H1 (cell line): Measurements from ENCODE around the gene BAZ2B. TPM values are rescaled to one million over a fixed set of nuclear protein-coding genes. Genes with fewer than 3 reads are reported as not detected.

Experiments
- CTCF ChIA-PET: fragments of 300-600 bp; sonication (Branson Sonifier 250); formaldehyde crosslinking; loops from one replicate; lab custom pipeline; 2021; ENCODE audit not compliant: partially characterized antibody; lab: Charles Lee
- POLR2A ChIA-PET: fragments of 300-600 bp; sonication (Branson Sonifier 250); formaldehyde crosslinking; loops from one replicate; lab custom pipeline; 2021; ENCODE audit warnings: inconsistent platforms; ENCODE audit not compliant: partially characterized antibody; lab: Charles Lee
- DNase-seq, 2 experiments: peaks; one replicate each; pipeline versions ENCODE4 v3.0.0 to v3.0.0-alpha.2; 2010 to 2022; ENCODE audit warnings: low spot score in 2 of 2, low read depth in 1 of 2, mixed read lengths in 1 of 2
- FAIRE-seq: peaks from 2 replicates; lab custom pipeline; 2011; peaks lifted over from hg19 to GRCh38; lab: Jason Lieb, UNC
- H2AFZ ChIP-seq: 2 replicates; pipeline ENCODE4 v1.8.1; 2012; ENCODE audit warnings: low read length, inconsistent platforms
- H2AK5ac ChIP-seq: 2 replicates; pipeline ENCODE4 v1.6.1; 2013; ENCODE audit warnings: low read depth, low read length
- H2BK120ac ChIP-seq: replicated peaks from 2 replicates; pipeline ENCODE3; 2013; ENCODE audit warnings: low read depth, low read length, inconsistent platforms
- H2BK12ac ChIP-seq: 2 replicates; pipeline ENCODE4 v1.6.1; 2013; ENCODE audit warnings: low read depth, low read length
- H2BK15ac ChIP-seq: 2 replicates; pipeline ENCODE4 v1.6.1; 2013; ENCODE audit warnings: low read length
- H2BK20ac ChIP-seq: 2 replicates; pipeline ENCODE4 v1.6.1; 2013; ENCODE audit warnings: low read length
- H2BK5ac ChIP-seq: 2 replicates; pipeline ENCODE4 v1.6.1; 2013; ENCODE audit warnings: low read depth, low read length
- H3K14ac ChIP-seq: 2 replicates; pipeline ENCODE4 v1.6.1; 2013; ENCODE audit warnings: inconsistent platforms; ENCODE audit not compliant: insufficient read length
- H3K18ac ChIP-seq: 2 replicates; pipeline ENCODE4 v1.6.1; 2013; ENCODE audit warnings: low read length; ENCODE audit errors: extremely low read depth
- H3K23ac ChIP-seq: 2 replicates; pipeline ENCODE4 v1.6.1; 2013; ENCODE audit warnings: inconsistent platforms; ENCODE audit not compliant: insufficient read length
- H3K23me2 ChIP-seq: 2 replicates; pipeline ENCODE4 v1.6.1; 2013; ENCODE audit warnings: low read depth, low read length
- H3K27ac ChIP-seq: 2 replicates; pipeline ENCODE4 v1.6.1; 2011; ENCODE audit warnings: low read depth, low read length, inconsistent platforms
- H3K27me3 ChIP-seq, 4 experiments: replicated peaks in 1 of 4; 1 replicate in 1 of 4; 2 replicates in 3 of 4; pipeline versions ENCODE4 v1.6.1 to v1.8.1; 2011 to 2013; ENCODE audit warnings: low read length in 3 of 4, mild to moderate bottlenecking in 3 of 4, inconsistent platforms in 2 of 4, mixed read lengths in 2 of 4, moderate library complexity in 1 of 4; ENCODE audit not compliant: control insufficient read depth in 3 of 4, insufficient read depth in 3 of 4; ENCODE audit errors: extremely low read depth in 1 of 4
- H3K36me3 ChIP-seq, 4 experiments: 2 replicates each; pipeline versions ENCODE4 v1.6.1 to v1.8.1; 2011 to 2013; ENCODE audit warnings: mild to moderate bottlenecking in 4 of 4, low read length in 3 of 4, moderate library complexity in 2 of 4, control low read depth in 1 of 4, inconsistent platforms in 1 of 4; ENCODE audit not compliant: insufficient read depth in 4 of 4, control insufficient read depth in 2 of 4
- H3K4ac ChIP-seq: replicated peaks from 2 replicates; pipeline ENCODE3; 2013; ENCODE audit warnings: low read length, low read depth, mixed read lengths, inconsistent platforms; ENCODE audit not compliant: insufficient read length
- H3K4me1 ChIP-seq, 4 experiments: replicated peaks in 1 of 4; 1 replicate in 1 of 4; 2 replicates in 3 of 4; pipeline versions ENCODE4 v1.6.1 to v1.8.1; 2011 to 2013; ENCODE audit warnings: low read length in 3 of 4, inconsistent platforms in 2 of 4, mixed read lengths in 1 of 4; ENCODE audit not compliant: insufficient read depth in 4 of 4, control insufficient read depth in 3 of 4
- H3K4me2 ChIP-seq, 2 experiments: 2 replicates each; pipeline versions ENCODE4 v1.6.1 to v1.8.1; 2011 to 2013; ENCODE audit warnings: low read depth in 2 of 2, low read length in 2 of 2, control low read depth in 1 of 2, inconsistent platforms in 1 of 2, mild to moderate bottlenecking in 1 of 2; ENCODE audit not compliant: insufficient read depth in 1 of 2
- H3K4me3 ChIP-seq, 4 experiments: fragments of 200-600, 300-600 bp in 1 of 4; sonication (generic), shearing (Covaris generic), sonication (Bioruptor Twin) in 1 of 4; 2 replicates each; pipeline versions ENCODE4 v1.5.1 to v1.8.1; 2011 to 2016; ENCODE audit warnings: low read length in 4 of 4, low read depth in 3 of 4, control low read depth in 2 of 4, inconsistent platforms in 2 of 4, mild to moderate bottlenecking in 2 of 4, mixed read lengths in 1 of 4, moderate library complexity in 1 of 4; ENCODE audit not compliant: insufficient read depth in 2 of 4; ENCODE audit errors: extremely low read depth in 1 of 4
- H3K56ac ChIP-seq: replicated peaks from 2 replicates; pipeline ENCODE3; 2013; ENCODE audit warnings: low read depth, mild to moderate bottlenecking, mixed read lengths, low read length, inconsistent platforms; ENCODE audit not compliant: insufficient read length
- H3K79me1 ChIP-seq: 2 replicates; pipeline ENCODE4 v1.6.1; 2013; ENCODE audit warnings: low read depth, low read length, control low read depth
- H3K79me2 ChIP-seq, 2 experiments: 2 replicates each; pipeline versions ENCODE4 v1.6.1 to v1.8.1; 2012 to 2013; ENCODE audit warnings: low read length in 2 of 2, mild to moderate bottlenecking in 2 of 2, inconsistent platforms in 1 of 2; ENCODE audit not compliant: insufficient read depth in 2 of 2, control insufficient read depth in 1 of 2
- H3K9ac ChIP-seq, 4 experiments: replicated peaks in 1 of 4; 1 replicate in 1 of 4; 2 replicates in 3 of 4; pipeline versions ENCODE4 v1.6.1 to v1.8.1; 2011 to 2013; ENCODE audit warnings: low read depth in 3 of 4, low read length in 3 of 4, control low read depth in 2 of 4, mild to moderate bottlenecking in 2 of 4, moderate library complexity in 2 of 4, inconsistent platforms in 1 of 4; ENCODE audit errors: extremely low read depth in 1 of 4
- H3K9me3 ChIP-seq, 2 experiments: 2 replicates each; pipeline versions ENCODE4 v1.6.1 to v1.8.1; 2012 to 2013; ENCODE audit warnings: mild to moderate bottlenecking in 2 of 2, moderate library complexity in 2 of 2, control low read depth in 1 of 2, inconsistent platforms in 1 of 2, low read depth in 1 of 2, low read length in 1 of 2, mixed read lengths in 1 of 2; ENCODE audit not compliant: insufficient read depth in 2 of 2
- H4K20me1 ChIP-seq, 2 experiments: replicated peaks in 1 of 2; 2 replicates each; pipeline versions ENCODE3 to v1.8.1; 2011 to 2013; ENCODE audit warnings: inconsistent platforms in 2 of 2, low read length in 2 of 2, mild to moderate bottlenecking in 1 of 2; ENCODE audit not compliant: insufficient read depth in 2 of 2, control insufficient read depth in 1 of 2
- H4K5ac ChIP-seq: 2 replicates; pipeline ENCODE4 v1.6.1; 2013; ENCODE audit warnings: low read length, low read depth, mixed read lengths, inconsistent platforms; ENCODE audit not compliant: insufficient read length
- H4K8ac ChIP-seq: 2 replicates; pipeline ENCODE4 v1.8.0; 2013; ENCODE audit warnings: mild to moderate bottlenecking, moderate library complexity, low read length, inconsistent platforms; ENCODE audit not compliant: insufficient read depth; ENCODE audit errors: extremely low read depth
- H4K91ac ChIP-seq: replicated peaks from 2 replicates; pipeline ENCODE3; 2013; ENCODE audit warnings: low read length, mixed read lengths, inconsistent platforms; ENCODE audit not compliant: insufficient read length
- ATF2 ChIP-seq: IDR thresholded peaks from 2 replicates; pipeline ENCODE4 v1.6.1; 2012; ENCODE audit warnings: low read length, inconsistent platforms
- ATF3 ChIP-seq: IDR thresholded peaks from 2 replicates; pipeline ENCODE4 v1.6.1; 2011; ENCODE audit warnings: low read depth, mild to moderate bottlenecking, low read length; ENCODE audit not compliant: insufficient read depth
- BRCA1 ChIP-seq: IDR thresholded peaks from 2 replicates; pipeline ENCODE4 v1.6.1; 2012; ENCODE audit warnings: low read depth, low read length, improper control_type of control experiment
- POLR2AphosphoS5 ChIP-seq: IDR thresholded peaks from 2 replicates; pipeline ENCODE4 v1.6.1; 2011; ENCODE audit warnings: low read depth, low read length
- RNF2 ChIP-seq: fragments of 200-900, 300-1000 bp; sonication (generic); IDR thresholded peaks from 2 replicates; pipeline ENCODE4 v1.7.1; 2016; ENCODE audit warnings: borderline replicate concordance, low read depth, mild to moderate bottlenecking, antibody characterized with exemption, low read length; ENCODE audit not compliant: poor library complexity, severe bottlenecking; ENCODE audit errors: missing control alignments
- SIRT6 ChIP-seq: IDR thresholded peaks from one replicate; pipeline ENCODE4 v1.7.1; 2012; ENCODE audit warnings: low read length, inconsistent platforms
- TCF12 ChIP-seq: IDR thresholded peaks from 2 replicates; pipeline ENCODE4 v1.6.1; 2011; ENCODE audit warnings: low read depth, mild to moderate bottlenecking, low read length
- USF2 ChIP-seq: IDR thresholded peaks from 2 replicates; pipeline ENCODE4 v1.6.1; 2011; ENCODE audit warnings: low read length, improper control_type of control experiment
- WGBS, 2 experiments: shearing (Covaris generic) in 1 of 2; methylation state at CpG; one replicate each; pipeline versions ENCODE4 v1.1.6 to v1.1.7; 2013 to 2015; ENCODE audit warnings: low lambda C conversion rate in 2 of 2, mixed read lengths in 2 of 2, inconsistent platforms in 1 of 2, low coverage in 1 of 2, missing lambda C conversion rate in 1 of 2; ENCODE audit not compliant: insufficient replicate concordance in 2 of 2, insufficient coverage in 1 of 2, insufficient read length in 1 of 2; ENCODE audit errors: extremely low coverage in 1 of 2, missing lambda C conversion rate in 1 of 2; 5-methylcytosine and 5-hydroxymethylcytosine counted together
- polyA plus RNA-seq, 7 experiments: library from polyadenylated mRNA; depleted of rRNA in 3 of 7; stranded (reverse) in 5 of 7; unstranded in 2 of 7; fragments of >200 nt in 5 of 7; fragments of 200-250 nt in 2 of 7; gene quantifications; 1 replicate in 5 of 7; 2 replicates in 1 of 7; 4 replicates in 1 of 7; pipeline versions ENCODE4 v1.2.1 to v1.2.3, GENCODE V29; 2011 to 2013; ENCODE audit warnings: missing spikeins in 2 of 7, mixed read lengths in 2 of 7
- total RNA-seq: library from RNA; stranded (reverse); fragmentation: NEBNext Ultra II Directional; extraction: Animal tissue kit (Norgen Biotek cat#: 25700); gene quantifications from 2 replicates; pipeline ENCODE4 v1.2.1, GENCODE V29; 2021

The BAZ2B gene
- total and polyA plus RNA-seq, 2 of the 8 experiments (the other 6 are each of a cell fraction or from before 2014, with no cell fraction given) = 15.2 to 46.3 TPM

- 85% methylated on average over 2 of the region's 2 CpGs; no CpG with 5 or more reads in 1 of the 2 experiments for WGBS, 2 experiments
- no peak overlapping the region for H2AFZ ChIP-seq
- peaks cover 0 to 34% (median 8%) of the 10 kb centered on the region in 4 experiments; a peak in 3 of 8 replicates for H3K36me3 ChIP-seq
- H3K4ac ChIP-seq = no peak overlapping the region
- no peaks in the 10 kb centered on the region for H3K23me2 ChIP-seq
- H3K18ac ChIP-seq = no peak overlapping the region
- H3K14ac ChIP-seq = no peak overlapping the region
- no peaks in the 10 kb centered on the region for H3K79me2 ChIP-seq
- ChIA-PET POLR2A (interaction anchor here (1.9 kb wide), 1 partner anchor 265 kb away, joined by 4 read pairs; the partner anchor contains the start of gene MARCHF7), CTCF (no interaction called here)
- no peak overlapping the region for H4K8ac ChIP-seq
- no peak overlapping the region for H2AK5ac ChIP-seq
- H3K9ac ChIP-seq = no peak overlapping the region
- no peak overlapping the region for H3K4me2 ChIP-seq
- H2BK15ac ChIP-seq = no peak overlapping the region
- no peaks in the 10 kb centered on the region for H3K9me3 ChIP-seq
- no peak overlapping the region for H2BK20ac ChIP-seq
- H3K79me1 ChIP-seq = no peaks in the 10 kb centered on the region; the same call in 1 of the 2 replicates
- DNase-seq (no peak), FAIRE-seq (no peak)
- H2BK120ac ChIP-seq = no peak overlapping the region
- no peak overlapping the region for H4K91ac ChIP-seq
- no peak overlapping the region for H3K56ac ChIP-seq
- H4K5ac ChIP-seq = no peak overlapping the region
- TF ChIP-seq ATF3 (no peak), ATF2 (no peak), RNF2 (no peak), BRCA1 (no peak), POLR2AphosphoS5 (no peak), SIRT6 (no peak), TCF12 (no peak), USF2 (no peak)
- no peak overlapping the region for H3K27ac ChIP-seq
- H4K20me1 ChIP-seq = no peaks in the 10 kb centered on the region
- peaks cover 0 to 5% (median 2%) of the 10 kb centered on the region in 4 experiments; a peak in 2 of 7 replicates for H3K4me1 ChIP-seq
- no peak overlapping the region for H2BK12ac ChIP-seq
- H3K4me3 ChIP-seq = no peak overlapping the region
- H3K27me3 ChIP-seq = no peaks in the 10 kb centered on the region
- H2BK5ac ChIP-seq = no peak overlapping the region
- H3K23ac ChIP-seq = no peak overlapping the region
These were observed 169.5 kb downstream of the BAZ2B start for GRCh38 chr2:159446817-159447216.
